HG03432 (cell line): ENCODE data around the gene SH3BGR.
A peak's percentile ranks its signal among the peaks of the same experiment; 100 is the strongest.
"Not testable (repeated sequence)": the region's sequence is repeated elsewhere in the genome, so short reads cannot be mapped to it uniquely, and the experiment has no call there.

ENCODE experiments used
- ATAC-seq: cut with Tn5 transposase; IDR thresholded peaks from one replicate; pipeline ENCODE4 v1.9.1; 2021; ENCODE audit warnings: mild to moderate bottlenecking, moderate library complexity; ENCODE audit not compliant: unreplicated experiment

SH3BGR gene

GRCh38 chr21:39451332-39452206 lies at the start of gene SH3BGR:
TSS of gene SH3BGR (plus strand) at chr21:39451970. CDS start at chr21:39452097, 127 bp downstream.
- no peak for ATAC-seq

- no peak for ATAC-seq
These were observed 45.7 kb upstream of the SH3BGR start for GRCh38 chr21:39406065-39406464.

- not testable (repeated sequence) for ATAC-seq
These were observed 32.6 kb upstream of the SH3BGR start for GRCh38 chr21:39419204-39419603.

GRCh38 chr21:39422527-39423241 lies 29.1 kb upstream of the SH3BGR start:
- ATAC-seq, result peak; percentile 66

- ATAC-seq, result no peak
These were observed 22.3 kb upstream of the SH3BGR start for GRCh38 chr21:39429445-39429844.

GRCh38 chr21:39430016-39430415 lies 21.8 kb upstream of the SH3BGR start:
- ATAC-seq, result no peak

- no peak for ATAC-seq
These were observed 21.3 kb upstream of the SH3BGR start for GRCh38 chr21:39430457-39430856.

- no peak for ATAC-seq
These were observed 20.8 kb upstream of the SH3BGR start for GRCh38 chr21:39430954-39431353.

- no peak for ATAC-seq
These were observed 16.8 kb upstream of the SH3BGR start for GRCh38 chr21:39434950-39435349.

GRCh38 chr21:39439232-39439631 lies 12.5 kb upstream of the SH3BGR start:
- no peak for ATAC-seq

GRCh38 chr21:39441502-39442475 lies 10.0 kb upstream of the SH3BGR start:
- ATAC-seq, result peak; percentile 33

GRCh38 chr21:39444421-39445180 lies 7.2 kb upstream of the SH3BGR start:
- no peak for ATAC-seq

- ATAC-seq, result peak; percentile 93
These were observed 6.2 kb upstream of the SH3BGR start, which contains the start of gene LCA5L for GRCh38 chr21:39445321-39446269. TSS of gene LCA5L (minus strand) at chr21:39445778. CDS start at chr21:39428493, 17,285 bp downstream.

GRCh38 chr21:39447264-39447663 lies 4.5 kb upstream of the SH3BGR start:
- ATAC-seq, result no peak

GRCh38 chr21:39452207-39452969 lies 618 bp downstream of the SH3BGR start:
- ATAC-seq, result no peak

GRCh38 chr21:39452970-39453342 lies 1.2 kb downstream of the SH3BGR start:
- ATAC-seq, result no peak

GRCh38 chr21:39453571-39454179 lies 1.9 kb downstream of the SH3BGR start:
- ATAC-seq, result no peak
